ENCODE results near the gene XRN2. TPM values are rescaled to one million over a fixed set of nuclear protein-coding genes. Genes with fewer than 3 reads are reported as not detected.

Gene XRN2
- total RNA-seq, 1 donor from 2014 or later: 71.1 TPM

DNA sequence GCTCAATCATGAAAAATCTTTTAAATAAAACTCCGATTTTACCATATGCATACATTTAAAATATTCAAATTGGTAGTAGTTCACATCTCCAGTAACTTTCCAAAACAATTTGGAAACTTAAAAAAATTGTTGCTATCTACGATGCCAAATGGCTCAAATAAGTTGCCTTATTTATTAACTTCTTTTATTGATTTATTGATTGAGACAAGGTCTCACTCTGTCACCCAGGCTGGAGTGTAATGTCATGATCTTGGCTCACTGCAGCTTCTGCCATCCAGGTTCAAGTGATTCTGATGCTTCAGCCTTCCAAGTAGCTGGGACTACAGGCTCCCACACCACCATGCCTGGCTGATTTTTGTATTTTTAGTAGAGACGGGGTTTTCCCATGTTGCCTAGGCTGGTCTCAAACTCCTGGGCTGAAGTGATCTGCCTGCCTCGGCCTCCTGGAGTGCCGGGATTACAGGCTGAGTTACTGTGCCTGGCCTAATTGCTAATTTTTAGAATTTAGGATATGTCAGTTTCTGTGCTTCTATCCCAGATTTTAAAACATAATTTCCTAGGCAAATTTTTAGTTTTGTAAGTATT lies 81.3 kb downstream of the XRN2 start:
- DNase-seq (ENCODE audit: low read depth in 2 of 2): no peak

GRCh38 chr20:21386111-21386510 lies 83.0 kb downstream of the XRN2 start:
- DNase-seq (ENCODE audit: low read depth in 2 of 2): no peak

GRCh38 chr20:21387528-21387927 lies 84.4 kb downstream of the XRN2 start:
- DNase-seq (ENCODE audit: low read depth in 2 of 2): no peak

DNA sequence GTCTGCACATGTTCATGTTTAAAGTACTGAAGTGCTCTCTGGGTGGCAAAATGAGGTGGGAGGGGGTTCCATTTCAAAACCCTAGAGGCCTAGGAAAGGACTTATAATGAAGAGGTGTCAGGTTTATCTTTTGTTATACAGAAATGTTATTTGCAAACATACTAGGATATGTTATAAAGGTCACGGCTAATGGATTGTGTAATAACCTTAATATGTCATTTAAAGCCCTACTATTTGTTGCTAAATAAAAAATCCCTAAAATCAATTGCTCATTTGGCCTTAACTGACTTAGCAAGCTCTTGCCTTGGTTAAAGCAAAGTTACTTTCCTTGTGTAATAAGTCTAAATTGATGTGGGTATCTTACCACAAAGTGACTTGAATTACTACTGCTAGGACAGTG lies 85.4 kb downstream of the XRN2 start:
- no peak for DNase-seq (ENCODE audit: low read depth in 2 of 2)

DNA sequence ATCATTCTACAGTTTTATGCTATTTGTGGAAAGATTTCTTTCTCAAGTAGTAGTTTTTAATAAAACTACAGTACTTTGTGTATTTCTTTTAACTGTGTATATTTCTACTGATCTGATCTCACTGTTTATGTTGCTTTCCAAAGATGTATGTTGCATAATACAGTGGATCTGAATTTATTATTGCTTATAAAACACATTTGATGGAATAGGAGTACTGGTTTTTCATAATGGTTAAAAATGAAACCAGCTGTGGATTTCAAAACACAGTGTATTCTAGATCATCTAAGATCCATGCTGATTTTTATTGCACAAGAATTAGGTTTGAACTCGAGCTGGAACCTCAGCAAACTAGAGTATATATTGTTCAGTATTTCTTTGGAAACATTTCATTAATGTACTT lies 86.2 kb downstream of the XRN2 start:
- DNase-seq (ENCODE audit: low read depth in 2 of 2): no peak

DNA sequence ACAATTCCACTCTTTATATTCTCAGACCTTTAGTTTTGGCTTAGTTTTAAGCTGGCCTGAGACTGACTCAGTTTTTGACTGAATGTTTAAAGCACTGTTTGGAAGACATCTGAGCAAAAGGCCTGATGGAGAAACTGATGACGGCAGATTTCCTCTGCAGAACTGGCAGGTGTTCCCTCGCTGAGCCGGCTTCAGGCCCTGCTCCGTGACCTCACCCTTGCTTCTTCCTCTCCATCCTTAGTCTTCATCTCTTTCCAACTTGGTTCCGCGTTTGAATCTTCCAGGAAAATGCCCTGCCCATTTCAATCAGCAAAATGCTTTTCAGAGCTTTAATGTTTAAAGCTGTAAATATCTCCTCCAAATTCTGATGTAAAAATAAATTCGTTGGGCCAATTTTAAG lies 87.6 kb downstream of the XRN2 start:
- no peak for DNase-seq (ENCODE audit: low read depth in 2 of 2)

DNA sequence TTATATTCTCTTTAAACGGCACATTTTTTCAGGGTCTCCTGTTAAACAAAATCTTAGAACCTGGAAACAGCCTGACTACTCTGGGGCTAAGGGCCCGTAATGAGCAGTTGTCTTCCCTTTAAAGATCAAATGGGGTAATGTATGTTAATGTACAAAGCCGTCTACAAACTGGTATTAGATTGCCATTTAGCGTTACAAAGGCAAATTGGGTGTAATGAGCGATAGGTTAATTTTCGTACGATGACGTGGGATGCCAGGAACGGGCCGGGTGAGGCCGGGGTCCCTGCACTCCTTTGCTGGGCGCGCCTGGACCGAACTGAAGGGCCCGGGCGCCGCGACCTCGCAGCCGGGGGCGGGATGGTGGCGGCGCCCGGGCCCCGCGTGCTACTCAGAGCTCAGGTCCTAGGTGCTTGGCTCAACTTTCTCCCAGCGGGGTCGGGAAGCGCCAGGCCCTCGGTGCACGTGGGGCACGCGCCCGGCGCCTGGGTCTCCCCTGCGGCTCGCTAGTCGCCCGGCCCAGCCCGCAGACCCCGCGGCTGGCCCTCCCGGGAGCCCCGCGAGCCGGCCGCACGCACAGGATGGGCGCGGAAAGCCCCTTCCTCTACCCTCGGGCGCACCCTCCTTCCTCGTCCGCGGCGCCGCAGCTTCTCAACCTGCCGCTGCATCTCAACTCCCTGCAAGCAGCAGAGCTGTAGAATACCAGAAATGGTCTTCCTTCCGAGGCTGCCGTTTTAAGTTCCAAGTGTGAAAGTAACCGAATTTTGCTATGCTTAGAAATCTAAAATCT lies 88.2 kb downstream of the XRN2 start:
- DNase-seq (ENCODE audit: low read depth in 2 of 2): no peak

GRCh38 chr20:21391972-21392352 lies 88.8 kb downstream of the XRN2 start:
- DNase-seq (ENCODE audit: low read depth in 2 of 2): peak in 1 of 2 donors; percentile 5

DNA sequence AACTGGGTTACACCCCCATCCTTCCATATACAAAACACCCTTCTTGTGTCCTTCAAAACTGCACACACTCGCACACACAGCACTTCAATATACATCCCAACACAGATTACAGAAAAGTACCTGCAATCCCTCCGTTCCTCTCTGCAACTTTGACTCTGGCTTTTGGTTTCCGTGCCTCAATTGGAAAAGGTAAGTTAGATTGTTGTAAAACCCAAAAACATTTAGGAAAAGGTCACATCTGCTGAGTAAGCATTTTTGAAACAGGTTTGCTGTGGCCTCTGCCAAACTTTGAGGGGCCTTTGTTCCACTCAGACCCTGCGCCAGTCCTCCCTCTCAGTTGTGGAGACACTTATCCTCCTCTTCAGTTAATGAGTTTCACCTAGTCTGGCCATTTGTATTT lies 90.0 kb downstream of the XRN2 start:
- no peak for DNase-seq (ENCODE audit: low read depth in 2 of 2)

DNA sequence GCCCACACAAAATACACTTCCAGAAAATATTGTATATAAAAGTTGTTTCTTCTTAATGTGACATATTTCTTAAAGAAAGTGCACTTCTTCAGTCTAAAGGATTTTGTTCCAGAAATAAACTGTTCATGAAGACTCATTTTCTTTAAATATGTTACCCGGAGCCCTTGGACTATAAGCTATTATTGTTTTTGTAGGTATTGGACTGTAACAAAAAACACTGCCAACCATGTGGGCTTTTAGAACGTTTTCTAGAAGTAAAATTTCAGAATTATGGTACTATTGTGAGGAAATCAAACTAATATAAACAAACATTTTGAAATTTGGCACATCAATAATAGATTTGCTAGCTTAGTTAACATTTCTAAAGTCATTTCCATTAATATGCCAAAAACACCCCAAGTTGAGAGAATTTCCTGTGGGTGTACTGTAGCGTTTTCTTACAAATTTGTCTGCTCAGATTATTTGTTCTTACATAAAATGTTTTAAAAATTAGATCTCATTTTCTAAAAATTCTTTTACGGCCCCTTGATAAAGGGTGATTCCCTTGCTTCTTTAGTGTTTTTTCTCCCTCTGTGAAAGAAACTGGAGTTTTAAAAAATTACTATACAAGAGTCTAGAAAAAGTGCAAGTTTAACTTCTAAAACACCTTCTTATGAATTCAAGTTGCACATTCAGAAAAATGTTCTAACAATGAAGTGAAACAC lies 90.8 kb downstream of the XRN2 start:
- DNase-seq (ENCODE audit: low read depth in 2 of 2): no peak

GRCh38 chr20:21394551-21394950 lies 91.4 kb downstream of the XRN2 start:
- no peak for DNase-seq (ENCODE audit: low read depth in 2 of 2)

GRCh38 chr20:21395051-21395665 lies 92.0 kb downstream of the XRN2 start:
- no peak for DNase-seq (ENCODE audit: low read depth in 2 of 2)

DNA sequence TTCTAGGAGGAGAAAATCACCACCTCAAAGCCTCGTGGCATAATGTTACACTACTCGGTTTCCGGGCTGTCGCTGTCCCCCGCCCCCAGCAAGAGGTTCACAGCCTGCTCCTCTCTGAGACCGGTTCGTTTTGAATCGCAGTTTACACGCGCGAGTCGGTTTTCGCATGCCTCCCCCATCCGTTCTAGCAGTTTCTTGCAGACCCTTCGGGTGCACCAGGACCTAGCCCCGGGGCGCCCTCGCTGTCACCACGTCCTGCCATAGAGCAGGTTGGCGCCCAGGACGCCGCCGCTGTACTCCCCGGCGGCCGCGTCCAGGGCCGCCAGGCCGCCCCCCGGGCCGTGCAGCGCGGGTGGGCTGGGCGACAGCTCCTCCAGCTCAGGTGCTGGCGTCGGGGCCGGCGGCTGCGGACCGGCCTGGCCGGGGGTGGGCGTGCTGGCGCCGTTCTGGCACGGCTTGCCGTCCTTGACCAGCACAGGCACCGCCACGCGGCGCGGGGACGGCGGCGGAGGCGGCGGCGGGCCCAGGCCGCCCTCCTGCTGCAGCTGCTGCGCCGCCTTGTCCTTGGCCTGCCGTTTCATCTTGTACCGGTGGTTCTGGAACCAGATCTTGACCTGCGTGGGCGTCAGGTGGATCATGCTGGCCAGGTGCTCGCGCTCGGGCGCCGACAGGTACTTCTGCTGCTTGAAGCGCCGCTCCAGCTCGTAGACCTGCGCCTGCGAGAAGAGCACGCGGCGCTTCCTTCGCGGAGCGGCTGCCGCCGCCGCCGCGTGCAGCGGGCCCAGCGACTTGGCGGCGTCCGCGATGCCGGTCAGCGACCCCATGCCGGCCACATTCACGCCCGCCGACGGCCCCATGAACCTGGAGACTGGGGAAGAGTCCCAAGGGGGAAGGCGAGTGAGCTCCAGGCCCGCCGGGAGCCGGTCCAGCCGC lies 92.8 kb downstream of the XRN2 start:
- peak in 1 of 2 donors; percentile 20 for DNase-seq (ENCODE audit: low read depth in 2 of 2)

- peak in 1 of 2 donors; percentile 4 for DNase-seq (ENCODE audit: low read depth in 2 of 2)
Observed at GRCh38 chr20:21396599-21397340, 93.6 kb downstream of the XRN2 start.

DNA sequence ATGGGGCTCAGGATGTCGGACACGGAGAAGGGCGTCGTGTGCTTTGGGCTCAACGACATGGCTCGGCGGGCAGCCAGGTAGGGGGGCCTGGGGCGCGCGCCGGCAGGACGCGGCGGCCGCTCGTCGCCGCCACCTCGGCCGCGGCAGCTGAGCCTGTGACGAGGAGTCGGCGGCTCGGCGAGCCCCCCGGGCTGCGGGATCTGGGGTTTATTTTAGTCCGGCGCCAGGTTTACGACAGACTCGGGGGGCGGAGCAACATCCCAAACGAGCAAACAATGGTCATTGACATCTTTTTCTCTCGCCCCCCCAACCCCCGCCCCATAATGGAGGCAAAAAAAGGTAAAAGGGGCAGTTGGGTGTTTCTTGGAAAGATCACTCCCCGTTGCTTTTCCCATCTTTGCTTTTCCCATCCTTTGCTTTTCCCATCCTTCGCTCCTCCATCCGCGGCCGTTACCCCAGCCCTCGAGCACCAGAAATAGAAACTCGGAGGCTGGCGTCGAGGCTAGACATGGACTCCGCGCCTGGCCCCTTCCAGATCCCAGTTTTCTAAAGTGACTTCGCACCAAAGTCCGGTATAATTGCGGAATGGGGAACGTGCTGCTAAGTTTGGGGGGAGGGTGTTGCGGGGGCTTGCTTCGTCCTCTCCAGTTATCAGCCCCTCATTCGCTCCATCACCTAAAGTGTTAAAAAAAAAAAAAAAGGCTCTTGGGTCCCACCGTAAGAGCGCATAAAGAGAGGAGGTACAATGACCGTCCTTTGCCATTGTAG lies 94.4 kb downstream of the XRN2 start, which contains the start of gene NKX2-4:
TSS of gene NKX2-4 (minus strand) at position 186 of the 768 bp plus-strand sequence. CDS start at position 59, 127 bp downstream.
- no peak for DNase-seq (ENCODE audit: low read depth in 2 of 2)

- no peak for DNase-seq (ENCODE audit: low read depth in 2 of 2)
Observed at GRCh38 chr20:21398109-21399004, 95.2 kb downstream of the XRN2 start.

GRCh38 chr20:21399005-21399475 lies 95.9 kb downstream of the XRN2 start:
- DNase-seq (ENCODE audit: low read depth in 2 of 2): no peak

- no peak for DNase-seq (ENCODE audit: low read depth in 2 of 2)
Observed at GRCh38 chr20:21411725-21412124, 108.6 kb downstream of the XRN2 start.

Data from dermis microvascular lymphatic vessel endothelial cell (primary cell).